Middle frontal gyrus (tissue), 1 donor: Measurements from ENCODE around the gene WDPCP.

Experiments
- DNase-seq: peaks from one replicate; pipeline ENCODE4 v3.0.0-alpha.2; 2015; ENCODE audit warnings: low spot score; ENCODE audit errors: extremely low spot score

The WDPCP gene

DNA sequence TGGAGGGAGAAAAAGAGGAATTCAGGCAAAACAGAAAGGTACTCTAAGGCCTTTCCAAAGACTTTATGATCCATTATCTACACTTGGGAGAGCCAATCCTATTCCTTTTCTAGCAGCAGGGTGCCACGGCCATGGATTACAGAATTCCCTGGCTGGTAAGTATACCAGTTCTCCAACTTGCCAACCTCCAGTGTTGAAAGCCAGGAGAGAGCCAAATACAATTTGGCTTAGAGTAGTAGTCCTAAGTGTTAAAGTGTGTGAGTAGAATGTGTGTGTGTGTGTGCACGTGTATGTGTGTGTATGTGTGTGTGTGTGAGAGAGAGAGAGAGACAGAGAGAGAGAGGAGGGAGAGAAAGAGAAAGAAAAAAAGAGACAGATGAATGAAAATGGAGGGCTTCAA lies 43.3 kb downstream of the WDPCP start:
- no peak for DNase-seq

- DNase-seq = no peak
Observed at GRCh38 chr2:63544017-63544627, 44.2 kb downstream of the WDPCP start.

DNA sequence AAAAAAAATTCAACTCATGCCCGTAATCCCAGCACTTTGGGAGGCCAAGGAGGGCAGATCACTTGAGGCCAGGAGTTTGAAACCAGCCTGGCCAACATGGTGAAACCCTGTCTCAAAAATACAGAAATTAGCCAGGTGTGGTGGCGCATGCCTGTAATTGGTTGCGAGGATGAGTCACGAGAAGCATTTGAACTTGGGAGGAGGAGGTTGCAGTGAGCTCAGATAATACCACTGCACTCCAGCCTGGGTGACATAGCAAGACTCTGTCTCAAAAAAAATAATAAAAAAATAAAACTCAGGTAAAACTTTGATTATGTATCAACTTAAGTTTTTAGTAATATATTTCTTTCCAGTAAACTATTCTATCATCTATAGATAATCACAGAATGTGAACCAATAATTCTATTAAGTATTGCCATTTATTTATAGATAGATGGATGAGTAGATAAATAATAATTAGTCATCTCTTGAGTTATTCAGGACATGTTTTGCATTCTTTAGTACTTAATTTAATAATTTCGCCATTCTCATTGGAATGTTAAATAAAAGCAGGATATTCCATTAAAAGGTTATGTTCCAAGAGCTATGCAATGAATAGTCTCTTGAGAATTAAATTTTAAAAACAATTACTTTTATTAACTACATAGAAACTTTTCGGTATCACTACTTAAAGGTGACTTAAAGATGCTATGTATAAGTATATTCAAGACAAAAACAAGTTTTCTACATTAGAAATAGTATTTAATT lies 48.7 kb downstream of the WDPCP start:
- DNase-seq = no peak

- DNase-seq = no peak
Observed at GRCh38 chr2:63538390-63538789, 49.9 kb downstream of the WDPCP start.

- no peak for DNase-seq
Observed at GRCh38 chr2:63537306-63537705, 51.0 kb downstream of the WDPCP start.

DNA sequence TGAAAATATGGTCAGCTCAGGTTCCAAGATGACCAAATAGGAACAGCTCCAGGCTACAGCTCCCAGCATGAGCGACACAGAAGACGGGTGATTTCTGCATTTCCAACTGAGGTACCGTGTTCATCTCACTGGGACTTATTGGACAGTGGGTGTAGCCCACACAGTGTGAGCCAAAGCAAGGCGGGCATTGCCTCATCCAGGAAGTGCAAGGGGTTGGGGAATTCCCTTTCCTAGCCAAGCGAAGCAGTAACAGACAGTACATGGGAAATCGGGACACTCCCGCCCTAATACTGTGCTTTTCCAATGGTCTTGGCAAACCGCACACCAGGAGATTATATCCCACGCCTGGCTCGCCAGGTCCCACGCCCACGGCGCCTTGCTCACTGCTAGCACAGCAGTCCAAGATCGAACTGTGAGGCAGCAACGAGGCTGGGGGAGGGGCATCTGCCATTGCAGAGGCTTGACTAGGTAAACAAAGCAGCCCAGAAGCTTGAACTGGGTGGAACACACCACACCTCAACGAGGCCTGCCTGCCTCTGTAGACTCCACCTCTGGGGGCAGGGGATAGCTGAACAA lies 57.5 kb downstream of the WDPCP start:
- no peak for DNase-seq

GRCh38 chr2:63525905-63526304 lies 62.4 kb downstream of the WDPCP start:
- no peak for DNase-seq

GRCh38 chr2:63522950-63523349 lies 65.3 kb downstream of the WDPCP start:
- no peak for DNase-seq

DNA sequence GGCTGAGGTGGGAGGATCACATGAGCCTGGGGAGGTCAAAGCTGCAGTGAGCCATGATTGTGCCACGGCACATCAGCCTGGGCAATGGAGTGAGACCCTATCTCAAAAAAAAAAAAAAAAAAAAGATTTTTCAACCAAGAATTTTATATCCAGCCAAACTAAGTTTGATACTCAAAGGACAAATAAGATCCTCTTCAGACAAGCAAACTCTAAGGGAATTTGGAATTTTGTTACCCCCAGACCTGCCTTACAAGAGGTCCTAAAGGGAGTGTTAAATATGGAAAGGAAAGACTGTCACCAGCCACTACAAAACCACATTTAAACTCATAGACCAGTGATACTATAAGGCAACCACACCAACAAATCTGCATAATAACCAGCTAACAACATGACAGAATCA lies 67.5 kb downstream of the WDPCP start:
- DNase-seq = no peak

DNA sequence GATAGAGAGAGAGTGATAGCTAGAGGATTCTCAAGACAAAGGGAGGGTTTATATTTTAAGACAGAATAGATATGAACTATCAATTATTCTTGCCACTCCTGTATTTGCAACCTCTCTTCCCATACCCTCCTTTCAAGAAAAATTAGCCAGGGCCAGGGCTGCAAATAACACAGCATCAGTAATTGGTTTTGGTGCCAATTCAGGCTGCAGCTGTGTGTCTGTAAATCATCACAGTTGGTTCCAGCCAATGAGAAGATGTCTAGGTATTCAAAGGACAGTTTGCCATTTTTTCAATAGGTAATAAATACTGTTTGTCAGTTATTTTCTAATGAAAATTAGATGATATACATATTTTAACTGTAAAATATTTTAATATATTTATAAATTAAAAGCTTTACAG lies 73.5 kb downstream of the WDPCP start:
- no peak for DNase-seq

- no peak for DNase-seq
Observed at GRCh38 chr2:63514237-63514716, 74.0 kb downstream of the WDPCP start.

- DNase-seq = no peak
Observed at GRCh38 chr2:63506320-63506719, 82.0 kb downstream of the WDPCP start.

GRCh38 chr2:63503818-63504217 lies 84.5 kb downstream of the WDPCP start:
- DNase-seq = no peak

GRCh38 chr2:63500398-63500797 lies 87.9 kb downstream of the WDPCP start:
- DNase-seq = no peak

DNA sequence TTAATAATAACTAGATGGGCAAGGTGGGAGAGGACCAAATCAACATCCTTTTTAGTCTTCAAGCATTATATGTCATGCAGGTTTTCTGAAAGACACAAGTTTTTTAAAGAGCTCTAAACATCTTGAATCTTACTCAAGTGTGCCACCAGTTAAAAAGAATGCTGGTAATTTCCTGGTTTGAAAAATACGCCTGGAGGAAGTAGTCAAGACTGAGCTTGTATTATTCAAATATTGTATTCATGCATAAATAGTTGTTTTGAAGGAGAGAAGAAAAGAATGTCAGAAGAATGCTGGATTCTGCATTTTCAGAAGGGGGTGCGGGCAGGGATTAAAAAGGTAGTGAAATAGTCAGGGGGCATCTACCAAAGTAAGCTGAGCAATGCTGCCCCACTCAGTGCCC lies 90.7 kb downstream of the WDPCP start:
- DNase-seq = no peak

DNA sequence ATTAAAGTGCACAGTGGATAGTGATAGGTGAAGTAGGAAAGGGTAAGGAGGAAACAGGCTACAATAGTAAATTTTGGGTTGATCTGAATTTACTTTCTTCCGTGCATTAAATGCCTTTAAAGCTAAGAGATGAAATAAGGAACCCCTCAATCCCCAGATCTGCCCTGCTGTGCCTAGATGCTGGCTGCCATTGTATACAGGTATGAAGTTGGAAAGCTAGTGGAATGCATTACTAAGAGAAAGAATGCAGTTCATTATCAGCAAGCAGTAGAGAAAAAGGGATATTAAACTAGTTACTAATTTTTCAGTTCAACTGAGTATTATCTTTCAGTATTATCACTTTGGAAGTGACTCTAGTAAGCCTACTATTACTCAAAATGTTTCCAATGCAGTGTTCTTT lies 93.3 kb downstream of the WDPCP start:
- DNase-seq = no peak

DNA sequence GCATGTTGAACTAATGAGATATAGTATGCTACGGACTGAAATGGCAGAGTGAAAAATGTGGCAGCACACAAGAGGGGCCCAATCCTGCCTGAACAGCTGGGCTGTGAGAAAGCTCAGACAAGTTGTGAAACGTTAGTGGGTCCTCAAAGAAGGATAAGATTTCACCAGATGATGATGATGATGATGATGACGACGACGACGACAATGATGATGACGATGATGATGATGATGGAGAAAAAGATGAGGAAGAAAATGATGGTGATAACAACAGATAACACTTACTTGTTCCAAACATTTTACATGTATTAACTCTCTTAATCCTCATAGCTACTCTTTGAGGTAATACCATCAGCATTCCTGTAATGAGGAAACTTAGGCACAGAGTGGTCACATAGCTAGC lies 94.2 kb downstream of the WDPCP start:
- DNase-seq = no peak

DNA sequence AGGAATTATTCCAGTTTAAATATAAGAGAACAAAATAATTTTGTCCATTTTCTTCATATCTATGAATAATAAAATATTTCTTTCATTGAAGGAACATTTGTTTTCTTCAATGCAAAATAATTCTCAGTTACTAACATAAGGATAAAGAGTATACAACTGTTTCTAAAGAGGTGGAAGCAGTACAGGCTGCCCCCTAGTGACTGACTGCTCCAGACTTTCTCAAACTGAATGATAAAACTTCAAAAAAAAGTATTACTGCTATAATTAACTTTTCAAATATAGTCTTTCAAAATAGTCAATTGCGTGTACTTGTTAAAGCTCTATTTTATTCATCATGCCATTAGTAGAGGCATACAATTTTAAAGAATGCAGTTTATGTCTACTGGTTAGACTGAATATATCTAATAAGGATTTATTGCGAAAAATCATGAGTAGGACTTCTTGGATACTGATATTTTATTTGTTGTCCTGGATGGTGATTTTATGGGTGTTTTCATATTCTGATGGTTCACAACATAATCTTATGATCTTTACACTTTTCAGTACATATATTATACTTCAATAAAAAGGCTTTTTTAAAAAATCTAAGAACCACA lies 100.1 kb downstream of the WDPCP start:
- DNase-seq = no peak

DNA sequence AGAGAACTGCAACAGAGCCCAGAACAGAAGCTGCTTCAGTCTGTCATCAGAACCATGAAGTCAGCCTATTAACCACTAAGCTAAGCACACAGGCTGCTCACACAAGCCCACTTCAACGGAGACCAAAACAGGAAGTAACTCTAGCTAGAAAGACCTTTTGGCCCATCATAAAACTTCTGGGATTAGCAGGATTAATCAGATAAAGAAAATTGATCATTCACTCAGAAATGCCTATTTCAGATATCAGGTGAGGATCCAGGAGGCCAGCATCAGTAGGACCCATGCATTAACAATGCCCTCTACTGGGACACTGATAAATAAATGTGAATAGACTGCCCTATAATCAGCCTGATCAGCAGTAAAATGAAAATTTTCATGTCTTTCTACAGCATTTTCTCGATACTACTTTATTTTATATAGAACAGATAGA lies 101.4 kb downstream of the WDPCP start:
- no peak for DNase-seq

DNA sequence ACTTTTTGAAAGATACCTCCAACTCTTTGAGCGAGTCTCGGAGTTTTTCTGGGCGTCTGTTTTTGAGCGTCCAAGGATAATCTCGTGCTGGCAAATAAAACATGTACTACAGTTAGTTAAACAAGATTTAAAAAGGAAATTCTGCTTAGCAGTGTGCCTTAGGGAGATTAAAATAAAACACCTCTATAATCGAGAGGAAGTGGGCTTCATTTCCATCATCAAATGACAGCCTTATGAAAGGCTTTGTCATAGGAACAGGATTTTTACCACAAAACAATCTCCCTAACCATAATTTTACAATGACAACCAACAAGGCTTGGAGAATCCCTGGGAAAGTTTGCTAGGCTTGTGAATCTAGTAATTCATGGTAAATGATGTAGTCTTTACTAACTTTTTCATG lies 103.4 kb downstream of the WDPCP start:
- DNase-seq = no peak

DNA sequence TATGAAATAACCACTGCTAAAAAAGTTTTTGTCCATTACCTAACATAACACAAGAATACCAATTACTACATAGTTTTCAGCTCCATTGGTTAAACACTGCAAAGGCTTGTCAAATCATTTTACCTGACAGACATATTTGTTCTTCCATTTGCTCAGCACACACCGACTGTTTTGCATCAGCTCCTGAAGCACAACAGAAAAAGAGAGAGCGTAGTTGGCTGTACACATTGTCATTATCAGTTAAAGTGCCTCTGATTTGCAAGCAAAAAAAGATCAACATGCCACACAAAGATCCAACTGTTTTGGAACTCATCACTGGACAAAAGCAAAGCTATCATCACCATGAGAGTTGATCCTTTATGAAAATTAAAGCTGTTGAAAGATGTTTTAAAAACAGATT lies 103.8 kb downstream of the WDPCP start:
- no peak for DNase-seq

GRCh38 chr2:63477686-63478085 lies 110.6 kb downstream of the WDPCP start:
- no peak for DNase-seq
